Activated T-helper 9 cell treated with anti-CD3 and anti-CD28 coated beads, Interleukin-2, amount 50 U/mL, for 16 hours (primary cell): ENCODE measurements around the gene CRADD.
"Not testable (repeated sequence)": the region's sequence is repeated elsewhere in the genome, so short reads cannot be mapped to it uniquely, and the experiment has no call there.

Source experiments
- DNase-seq: peaks from one replicate; pipeline ENCODE4 v3.0.0-alpha.2; 2020; ENCODE audit warnings: low read depth

Gene CRADD

GRCh38 chr12:93677195-93678064 lies at the start of gene CRADD:
TSS of gene CRADD (plus strand) at chr12:93677375.
- peak; percentile 71 for DNase-seq

- no peak for DNase-seq
Observed at GRCh38 chr12:93632383-93632782, 44.8 kb upstream of the CRADD start.

DNA sequence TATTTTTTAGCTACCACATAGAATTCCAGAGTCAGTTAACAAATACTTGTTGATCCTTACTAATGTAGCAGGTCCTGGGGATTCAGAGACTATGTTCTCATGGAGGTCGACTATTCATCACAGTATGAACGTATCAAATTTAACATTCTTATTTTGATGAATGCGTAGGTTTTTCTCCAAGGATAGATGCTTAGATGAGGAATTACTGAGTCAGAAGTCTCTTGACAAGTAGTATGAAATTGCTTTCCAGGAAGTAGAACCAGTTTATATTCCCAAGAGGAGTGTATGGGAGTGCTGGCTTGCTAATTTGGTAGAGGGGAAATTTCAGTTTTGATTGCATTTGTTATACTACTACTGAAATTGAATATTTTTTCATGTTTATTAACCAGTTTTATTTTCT lies 42.8 kb upstream of the CRADD start:
- no peak for DNase-seq

DNA sequence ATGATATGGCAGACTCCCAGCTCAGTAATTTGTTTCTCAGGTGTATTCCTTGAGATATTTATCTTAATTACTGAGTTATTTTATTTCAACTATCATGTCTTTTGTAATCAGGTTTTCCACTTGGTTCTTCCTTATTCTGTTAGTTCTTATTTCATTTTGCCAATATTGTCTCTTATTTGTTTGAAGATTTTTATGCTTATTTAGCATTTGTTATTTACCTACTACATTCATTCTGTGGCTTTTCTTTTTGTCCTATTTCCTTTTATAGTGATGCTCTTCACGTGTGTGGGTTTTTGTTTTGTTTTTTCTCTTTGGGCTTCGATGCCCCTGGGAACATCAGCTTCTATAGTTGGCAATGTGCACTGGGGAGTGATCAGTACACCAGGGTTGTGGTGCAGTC lies 40.5 kb upstream of the CRADD start:
- no peak for DNase-seq

DNA sequence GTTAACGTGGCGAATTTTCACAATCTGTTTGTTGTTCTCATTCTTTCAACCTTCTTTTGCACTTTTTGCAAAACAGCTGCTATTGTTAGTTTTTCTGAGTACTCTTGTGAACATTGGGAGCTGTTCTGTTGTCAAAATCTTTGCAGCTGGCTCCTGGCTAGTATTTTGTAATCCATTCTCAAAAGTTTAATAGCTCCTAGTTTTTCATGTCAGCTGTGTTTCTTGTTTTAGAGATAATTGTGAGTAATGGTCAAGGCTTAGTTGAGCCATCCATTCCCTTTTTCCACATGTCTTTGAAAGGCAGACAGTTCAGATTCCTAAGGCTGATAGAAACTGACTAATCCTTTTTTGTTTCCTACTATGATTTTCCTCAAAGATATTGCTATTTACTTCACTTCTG lies 39.1 kb upstream of the CRADD start:
- DNase-seq, result no peak

DNA sequence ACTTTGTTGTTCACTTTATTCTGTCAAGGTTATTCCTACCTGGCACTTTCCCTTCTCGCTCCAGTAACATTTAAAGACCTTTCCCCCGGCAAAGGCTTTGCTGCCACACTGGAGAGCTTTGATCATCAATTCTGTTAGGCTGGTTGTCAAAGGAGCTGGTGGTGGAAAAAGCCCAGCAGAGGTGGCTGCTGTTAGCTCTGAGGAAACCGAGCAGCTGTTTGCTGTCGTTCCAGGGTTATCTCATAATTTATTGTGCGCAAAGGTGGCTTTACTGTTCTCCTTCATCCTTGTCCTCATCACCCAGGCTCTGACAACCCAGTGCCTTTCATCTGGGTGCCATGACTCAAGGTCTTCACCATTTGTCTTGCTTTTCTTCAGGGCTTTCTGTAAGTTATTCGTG lies 38.2 kb upstream of the CRADD start:
- no peak for DNase-seq

- DNase-seq, result no peak
Observed at GRCh38 chr12:93639406-93639805, 37.8 kb upstream of the CRADD start.

DNA sequence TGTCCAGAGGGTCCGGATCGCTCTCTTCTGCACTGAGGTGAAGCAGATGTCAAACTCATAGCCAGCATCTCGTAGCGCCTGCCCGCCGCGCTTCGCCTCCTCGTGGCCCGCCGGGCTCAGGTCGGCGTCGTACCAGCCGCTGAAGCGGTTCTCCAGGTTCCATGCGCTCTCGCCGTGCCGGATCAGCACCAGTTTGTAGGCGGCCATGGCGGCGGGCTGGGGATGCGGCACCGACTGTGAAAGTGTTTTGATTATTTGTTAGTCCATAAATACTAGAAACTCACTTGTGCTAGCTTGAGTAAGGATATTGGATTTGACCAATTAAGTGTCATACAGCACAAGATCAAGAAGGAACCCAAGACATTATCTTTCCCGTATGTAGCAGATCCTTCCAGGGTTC lies 35.8 kb upstream of the CRADD start:
- DNase-seq, result not testable (repeated sequence)

- no peak for DNase-seq
Observed at GRCh38 chr12:93642751-93643150, 34.4 kb upstream of the CRADD start.

DNA sequence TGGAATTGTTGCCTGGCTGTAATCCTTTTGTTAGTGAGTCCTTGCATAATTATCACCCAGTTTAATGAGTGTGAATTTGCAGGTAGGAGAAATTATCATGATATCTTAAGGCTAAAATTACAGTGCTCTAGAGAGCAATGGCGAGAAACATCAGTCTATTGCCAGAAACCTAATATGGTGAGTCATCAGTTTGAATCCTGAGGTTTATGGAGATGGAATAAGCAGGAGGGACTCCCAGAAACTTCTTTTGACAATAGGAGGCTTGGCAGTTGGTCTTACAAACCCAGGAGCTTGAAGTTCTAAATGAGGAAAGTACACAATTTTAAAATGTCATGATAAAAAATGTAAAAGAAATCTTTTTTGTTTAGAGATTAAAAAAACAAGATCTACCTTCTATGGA lies 31.5 kb upstream of the CRADD start:
- no peak for DNase-seq

DNA sequence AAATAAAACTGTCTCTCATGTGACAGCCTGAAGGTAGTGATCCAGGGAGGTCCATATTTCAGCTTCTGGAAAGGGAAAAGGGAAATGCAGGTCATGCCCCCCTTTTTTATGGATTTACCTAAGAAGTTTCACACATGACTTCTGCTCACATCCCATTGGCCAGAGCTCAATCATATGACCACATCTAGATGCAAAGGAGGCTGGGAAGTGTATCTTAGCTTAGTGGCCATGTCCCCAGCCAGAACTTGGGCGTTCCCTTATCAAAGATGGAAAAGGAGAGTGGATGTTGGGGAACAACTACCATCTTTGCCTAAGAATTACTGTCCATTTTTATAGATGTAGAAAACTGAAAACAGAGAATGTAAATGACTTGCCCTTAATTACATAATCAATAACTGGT lies 26.5 kb upstream of the CRADD start:
- no peak for DNase-seq

GRCh38 chr12:93653079-93653478 lies 24.1 kb upstream of the CRADD start:
- no peak for DNase-seq

- no peak for DNase-seq
Observed at GRCh38 chr12:93653712-93654111, 23.5 kb upstream of the CRADD start.

GRCh38 chr12:93654421-93654820 lies 22.8 kb upstream of the CRADD start:
- DNase-seq, result no peak

DNA sequence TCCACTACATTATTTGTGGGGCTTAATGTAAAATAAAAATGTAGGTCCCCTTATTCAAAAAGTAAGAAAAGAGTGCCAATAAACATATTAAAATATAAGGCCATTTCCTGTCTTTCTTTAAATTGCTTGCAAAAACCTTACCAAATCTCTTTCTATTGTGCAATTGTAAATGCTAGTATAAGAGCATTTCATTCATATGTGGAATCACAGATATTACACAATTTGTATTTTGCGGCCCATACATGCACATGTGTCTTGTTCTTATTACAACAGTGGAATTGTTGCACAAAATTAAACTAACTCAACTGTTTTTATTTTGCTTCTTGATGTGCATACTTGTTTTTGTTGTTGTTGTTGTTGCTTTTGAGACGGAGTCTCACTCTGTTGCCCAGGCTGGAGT lies 20.1 kb upstream of the CRADD start:
- DNase-seq, result no peak

- DNase-seq, result no peak
Observed at GRCh38 chr12:93661021-93661420, 16.2 kb upstream of the CRADD start.

DNA sequence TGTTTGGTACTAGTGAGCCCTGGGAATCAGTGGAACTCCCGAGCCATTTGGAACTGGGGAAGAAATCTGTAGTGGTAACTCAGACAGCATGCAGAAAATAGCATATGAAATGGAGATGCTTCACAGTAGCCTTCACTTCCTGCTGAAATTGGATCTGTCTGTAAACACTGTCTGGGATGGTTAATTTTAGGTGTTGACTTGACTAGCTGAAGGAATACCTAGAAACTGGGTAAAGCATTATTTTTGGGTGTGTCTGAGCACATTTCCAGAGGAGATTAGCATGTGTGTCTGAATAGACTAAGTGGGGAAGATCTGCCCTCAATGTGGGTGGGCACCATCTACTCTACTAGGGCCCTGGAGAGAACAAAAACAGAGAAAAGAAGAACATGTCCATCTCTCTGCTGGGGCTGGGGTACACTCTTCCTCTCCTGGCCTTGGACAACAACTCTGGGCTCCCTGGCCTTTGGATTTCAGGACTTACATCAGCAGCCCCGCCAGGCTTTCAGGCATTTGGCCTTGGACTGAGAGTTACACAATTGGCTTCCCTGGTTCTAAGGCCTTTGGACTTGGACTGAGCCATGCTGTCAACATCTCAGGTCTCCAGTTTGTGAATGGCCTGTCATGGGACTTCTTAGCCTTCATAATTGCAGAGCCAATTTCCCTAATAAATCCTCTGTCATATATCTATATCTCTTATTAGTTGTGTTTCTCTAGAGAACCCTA lies 14.0 kb upstream of the CRADD start:
- no peak for DNase-seq

DNA sequence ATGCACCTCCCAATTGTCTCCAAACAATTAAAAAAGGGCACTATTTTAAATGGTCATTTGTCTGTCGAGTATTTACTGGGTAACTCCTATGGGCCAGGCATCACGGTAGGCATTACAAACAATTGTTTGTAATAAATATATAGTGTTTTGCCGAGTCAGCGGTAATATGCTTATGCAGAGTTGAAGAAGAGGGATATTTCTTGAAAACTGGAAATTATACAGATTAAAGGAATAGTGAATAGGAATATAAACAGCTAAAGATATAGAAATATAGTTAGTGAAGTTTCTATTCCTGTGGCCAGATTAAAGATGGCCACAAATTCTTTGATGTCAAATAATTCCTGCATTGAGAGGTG lies 13.5 kb upstream of the CRADD start:
- DNase-seq, result no peak

- DNase-seq, result no peak
Observed at GRCh38 chr12:93664573-93665138, 12.5 kb upstream of the CRADD start.

- no peak for DNase-seq
Observed at GRCh38 chr12:93667672-93668071, 9.5 kb upstream of the CRADD start.

DNA sequence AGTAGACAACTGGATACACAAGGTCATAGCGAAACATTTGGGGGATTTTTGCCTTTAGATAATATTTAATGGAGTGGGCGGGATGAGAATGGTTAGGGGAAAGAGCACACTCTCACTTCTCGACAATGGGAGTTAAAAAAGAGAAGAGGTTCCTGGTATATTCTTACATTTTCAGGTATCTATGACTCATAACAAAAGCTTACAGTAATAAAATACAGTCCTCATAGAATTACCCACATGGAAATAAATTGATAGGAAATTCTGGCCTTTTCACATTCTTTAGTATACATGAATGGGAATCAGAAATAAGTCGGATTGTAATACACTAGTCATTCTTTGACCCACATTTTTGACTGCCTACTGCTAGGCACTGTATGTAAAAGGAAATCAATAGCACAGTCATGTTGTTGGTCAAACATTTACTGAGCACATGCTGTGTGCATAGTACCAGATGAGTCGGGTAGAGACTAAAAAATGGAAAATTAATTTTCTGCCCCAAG lies 8.2 kb upstream of the CRADD start:
- no peak for DNase-seq

GRCh38 chr12:93669452-93669851 lies 7.7 kb upstream of the CRADD start:
- DNase-seq, result no peak

DNA sequence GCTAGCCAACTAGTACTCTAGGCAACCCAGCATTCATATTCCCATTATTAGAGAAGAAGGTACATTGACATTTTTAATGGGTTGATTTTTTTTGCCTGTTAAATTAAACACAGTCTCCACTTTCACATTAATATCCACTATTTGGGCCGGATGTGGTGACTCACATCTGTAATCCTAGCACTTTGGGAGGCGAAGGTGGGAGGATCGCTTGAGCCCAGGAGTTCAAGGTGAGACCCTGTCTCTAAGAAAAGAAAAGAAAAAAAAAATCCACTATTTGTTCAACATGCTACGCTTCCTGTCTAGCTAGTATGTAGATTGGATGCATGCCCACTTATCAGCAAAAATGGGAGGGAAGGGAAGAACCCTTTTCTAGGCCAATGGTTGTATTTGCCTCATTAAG lies 7.1 kb upstream of the CRADD start:
- DNase-seq, result no peak
